Suppressor macrophage (primary cell): ENCODE results near the gene CADPS.

ENCODE experiments used
- DNase-seq, 4 experiments: peaks; one replicate each; pipeline ENCODE4 v3.0.0-alpha.2; 2020 to 2022

The CADPS gene

GRCh38 chr3:62873451-62873760 is 1.8 kb downstream of the CADPS start:
- DNase-seq, result no peak

DNA sequence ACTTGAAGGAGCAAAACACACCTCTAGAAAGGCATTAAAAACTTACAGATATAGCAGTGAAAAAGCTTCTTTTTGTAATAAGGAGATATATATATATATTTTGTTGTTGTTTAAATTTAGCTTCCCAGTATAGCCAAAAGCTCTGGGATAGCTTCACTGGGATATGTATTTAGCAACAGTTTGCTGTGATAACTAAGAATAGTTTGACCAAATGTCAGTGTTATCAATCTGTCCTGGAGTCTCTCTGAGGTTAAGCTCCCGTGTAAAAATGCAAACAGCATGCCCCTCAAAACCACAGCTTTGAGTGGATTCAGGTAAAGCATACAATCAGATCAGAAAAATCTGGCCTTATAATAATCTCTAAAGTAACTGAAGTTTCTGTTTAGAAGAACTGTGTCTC is 2.9 kb downstream of the CADPS start:
- no peak for DNase-seq

- DNase-seq, result no peak
Observed at GRCh38 chr3:62870321-62870720, 4.9 kb downstream of the CADPS start.

GRCh38 chr3:62863648-62864047 is 11.6 kb downstream of the CADPS start:
- DNase-seq, result no peak

DNA sequence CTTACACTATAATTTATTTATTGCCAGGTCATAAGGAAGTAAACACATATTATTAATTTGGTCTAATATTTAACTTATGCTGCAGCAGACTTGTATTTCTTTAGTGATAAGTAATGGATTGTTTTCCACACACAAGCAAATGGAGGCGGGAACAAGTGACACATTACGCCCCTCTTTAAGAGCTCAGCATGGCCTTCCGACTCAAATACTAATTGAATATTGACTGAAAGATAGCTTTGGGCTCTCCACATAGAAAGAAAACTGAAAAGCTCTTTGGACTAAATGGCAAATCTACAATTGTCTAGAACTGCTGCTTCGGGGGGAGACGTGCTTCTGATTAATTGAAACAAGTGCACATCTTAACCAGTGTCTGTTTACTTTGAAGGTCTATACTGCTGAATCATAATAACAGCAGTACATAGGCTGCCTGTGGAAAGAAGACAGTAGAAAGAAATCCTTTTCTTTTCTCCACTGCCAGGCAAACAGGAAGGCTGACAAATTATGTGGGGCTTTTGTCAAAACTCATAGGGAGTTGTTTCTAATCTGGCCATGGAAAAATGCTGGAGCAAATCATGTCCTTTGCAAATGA is 15.9 kb downstream of the CADPS start:
- no peak for DNase-seq

- DNase-seq, result no peak
Observed at GRCh38 chr3:62845996-62846395, 29.2 kb downstream of the CADPS start.

DNA sequence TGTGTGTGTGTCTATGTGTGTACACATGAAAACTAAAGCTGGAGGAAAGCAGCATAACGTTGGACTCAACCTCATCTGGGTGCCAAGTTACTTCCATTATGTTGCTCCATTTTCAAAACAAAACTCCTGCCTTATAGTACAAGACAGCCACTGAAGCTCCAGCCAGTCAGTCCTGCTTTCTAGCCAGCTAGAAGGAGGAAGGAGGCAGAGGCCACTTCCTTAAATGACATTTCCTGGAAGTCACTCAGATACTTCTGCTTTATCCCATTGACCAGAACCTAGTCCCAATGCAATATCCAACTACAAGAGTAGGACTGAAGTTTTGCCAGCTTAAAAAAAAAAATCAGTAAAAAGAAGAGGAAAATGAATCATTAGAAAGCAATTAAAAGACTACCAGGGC is 31.7 kb downstream of the CADPS start:
- peak in 3 of 4 experiments; percentile 3 to 20 (median 13) for DNase-seq

- DNase-seq, result no peak
Observed at GRCh38 chr3:62839748-62840147, 35.5 kb downstream of the CADPS start.

DNA sequence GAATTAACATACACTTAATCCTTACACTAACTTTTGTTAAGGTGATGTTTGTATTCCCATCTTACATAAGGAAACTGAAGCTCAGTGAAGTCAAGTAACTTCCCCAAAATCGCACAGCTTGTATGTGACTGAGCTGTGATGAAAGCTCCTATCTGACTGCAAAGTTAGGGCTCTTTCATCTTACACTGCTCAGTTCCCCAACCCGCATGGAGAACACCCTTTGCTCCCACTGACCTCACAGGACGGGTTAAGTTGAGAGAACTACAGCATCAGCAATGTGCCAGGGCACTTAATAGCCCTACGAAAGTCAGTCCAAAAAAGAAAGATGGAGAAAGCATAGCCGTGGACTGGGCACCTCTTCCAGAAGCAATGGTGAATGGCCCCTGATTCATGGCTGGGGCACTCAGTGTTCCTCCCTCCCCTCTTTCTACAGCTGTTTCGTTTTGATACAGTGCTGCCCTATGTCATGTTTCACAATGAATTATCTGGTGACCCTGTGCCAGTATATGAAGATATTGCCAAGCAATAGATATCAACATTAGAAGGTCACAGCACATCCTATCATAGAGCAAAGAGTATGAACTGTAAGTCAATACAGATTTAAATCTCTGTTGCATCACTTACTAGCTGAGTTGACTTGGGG is 38.0 kb downstream of the CADPS start:
- DNase-seq, result peak in 1 of 4 experiments; percentile 1

DNA sequence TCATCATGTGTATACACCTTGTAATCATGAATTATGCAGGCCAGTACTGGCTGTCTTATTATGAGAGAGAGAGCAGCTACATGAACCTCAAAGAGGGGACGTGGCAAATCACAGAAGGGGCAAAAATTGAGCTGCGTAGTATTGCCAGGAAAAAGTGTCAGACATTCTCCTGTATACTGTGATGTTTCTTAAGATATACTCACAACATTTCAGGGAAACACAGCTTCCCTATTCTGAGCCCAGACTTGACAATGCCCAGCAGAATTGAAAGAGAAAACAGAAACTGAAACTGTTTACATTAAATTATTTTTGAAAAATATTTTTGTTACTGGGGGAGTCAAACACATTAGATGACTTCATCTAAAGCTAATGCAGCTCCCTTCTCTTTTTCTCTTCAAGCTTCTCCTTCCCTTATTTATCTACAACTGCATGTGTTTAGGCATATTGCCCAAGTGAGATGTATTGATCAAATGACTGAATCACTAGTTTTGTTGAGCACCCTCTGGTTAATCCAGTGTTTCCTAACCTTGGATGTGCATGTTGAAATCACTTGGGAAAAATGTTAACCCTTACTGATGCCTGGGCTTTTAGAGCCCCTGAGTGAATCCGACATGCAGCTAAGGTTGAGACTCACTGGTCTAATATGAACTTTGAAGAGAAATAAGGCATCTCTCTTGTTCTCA is 39.5 kb downstream of the CADPS start:
- peak in 1 of 4 experiments; percentile 2 for DNase-seq

GRCh38 chr3:62833538-62833937 is 41.7 kb downstream of the CADPS start:
- DNase-seq, result no peak

- no peak for DNase-seq
Observed at GRCh38 chr3:62832553-62832952, 42.7 kb downstream of the CADPS start.

GRCh38 chr3:62830727-62831322 is 44.4 kb downstream of the CADPS start:
- DNase-seq, result no peak

- no peak for DNase-seq
Observed at GRCh38 chr3:62827550-62827949, 47.7 kb downstream of the CADPS start.

- DNase-seq, result no peak
Observed at GRCh38 chr3:62824965-62825592, 50.1 kb downstream of the CADPS start.

DNA sequence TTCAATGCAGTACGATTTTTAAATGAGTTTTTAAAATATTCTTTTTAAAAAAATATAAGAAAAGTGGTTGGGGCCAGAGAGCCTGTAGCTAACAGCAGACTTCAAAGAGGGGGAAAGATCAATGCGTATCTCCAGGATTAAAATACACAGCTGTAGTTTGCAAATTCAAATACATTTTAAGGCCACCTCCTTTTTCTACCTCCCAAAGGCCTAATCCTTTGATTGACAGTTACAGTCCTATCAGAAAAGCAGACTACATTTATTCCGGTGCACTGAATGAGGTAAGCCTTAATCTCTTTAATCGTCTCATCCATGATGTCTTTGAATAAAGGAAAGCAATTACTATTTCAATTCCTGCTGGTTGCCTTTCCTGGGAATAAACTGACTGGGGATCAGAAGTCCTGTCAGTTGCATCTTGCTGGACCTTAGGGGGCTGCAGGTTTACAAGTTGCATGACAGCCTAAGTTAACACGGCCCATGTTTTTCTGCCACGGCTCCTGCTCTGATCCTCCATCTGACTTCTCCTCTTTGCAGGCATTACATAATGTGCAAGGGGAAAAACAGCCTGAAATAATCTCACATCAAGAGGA is 51.7 kb downstream of the CADPS start:
- no peak for DNase-seq

DNA sequence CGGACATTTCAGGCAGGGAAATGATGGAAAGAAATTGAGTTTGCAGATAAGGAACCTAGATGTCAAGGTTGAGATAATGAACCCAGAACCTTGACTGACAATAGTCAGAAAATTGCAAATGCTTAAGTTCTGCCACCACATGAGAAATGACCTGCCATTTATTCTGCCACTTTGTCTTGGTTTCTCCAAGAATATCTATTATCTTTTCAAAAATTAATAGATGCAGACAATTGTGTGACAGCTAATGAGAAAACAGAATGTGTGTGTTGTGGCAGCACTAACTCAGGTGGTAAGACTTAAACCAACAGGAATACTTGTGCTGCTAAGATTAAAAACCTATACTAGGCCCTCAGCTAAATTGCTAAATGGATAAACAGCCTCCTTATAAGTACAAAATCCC is 52.3 kb downstream of the CADPS start:
- DNase-seq, result no peak

- DNase-seq, result no peak
Observed at GRCh38 chr3:62818347-62818746, 56.9 kb downstream of the CADPS start.

- no peak for DNase-seq
Observed at GRCh38 chr3:62817678-62818077, 57.5 kb downstream of the CADPS start.

- DNase-seq, result no peak
Observed at GRCh38 chr3:62815981-62816380, 59.2 kb downstream of the CADPS start.

DNA sequence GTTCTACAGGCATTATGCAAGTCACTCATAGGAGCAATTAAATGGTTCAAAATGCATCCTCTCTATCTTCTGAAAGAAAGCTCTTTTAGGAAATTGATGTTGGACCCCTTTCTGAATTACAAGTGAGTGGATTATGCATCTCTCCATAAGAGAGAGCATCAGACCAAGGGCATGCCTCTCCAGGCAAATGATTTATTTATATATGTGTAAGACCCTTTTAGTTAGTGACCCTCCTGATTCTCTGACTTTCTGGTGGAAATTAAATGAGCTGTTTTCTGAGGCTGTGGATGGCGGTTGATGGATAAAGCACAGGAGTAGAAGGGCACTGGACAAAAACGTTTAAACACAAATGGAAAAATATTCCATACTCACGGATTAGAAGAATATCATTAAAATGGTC is 62.6 kb downstream of the CADPS start:
- no peak for DNase-seq

DNA sequence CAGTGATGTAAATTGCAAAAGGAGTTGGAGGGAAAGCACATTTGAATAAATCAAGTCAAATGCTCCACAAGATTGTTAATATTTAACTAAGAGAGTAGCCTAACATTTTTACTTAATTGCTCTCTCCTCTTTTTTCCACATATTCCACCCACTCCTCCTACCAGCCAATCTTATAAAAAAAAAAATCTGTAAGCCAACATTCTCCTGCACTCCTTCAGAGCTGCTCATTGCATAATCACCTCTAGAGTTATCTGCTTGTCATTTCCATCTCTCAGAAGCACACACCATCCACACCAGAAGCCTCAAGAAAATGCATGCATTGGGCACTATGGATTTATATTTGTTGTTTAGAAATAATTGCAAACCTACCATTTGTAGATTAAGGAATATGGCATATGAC is 64.1 kb downstream of the CADPS start:
- no peak for DNase-seq

GRCh38 chr3:62809369-62809768 is 65.8 kb downstream of the CADPS start:
- DNase-seq, result no peak
